Jurkat, Clone E6-1 (cell line): ENCODE results near the gene CDH1. TPM values are rescaled to one million over a fixed set of nuclear protein-coding genes. Genes with fewer than 3 reads are reported as not detected.
"Not testable (repeated sequence)": the region's sequence is repeated elsewhere in the genome, so short reads cannot be mapped to it uniquely, and the experiment has no call there.

Experiments
- DNase-seq: peaks from one replicate; pipeline ENCODE4 v3.0.0-alpha.2; 2011; ENCODE audit warnings: low read depth, low spot score
- H3K4me3 ChIP-seq: 2 replicates; pipeline ENCODE4 v1.5.1; 2011; ENCODE audit warnings: mild to moderate bottlenecking, low read length, control low read depth, moderate library complexity
- polyA plus RNA-seq: library from polyadenylated mRNA; unstranded; fragments of >200 nt; gene quantifications from one replicate; pipeline ENCODE4 v1.2.1, GENCODE V29; 2012; ENCODE audit warnings: missing spikeins; ENCODE audit not compliant: insufficient read length, insufficient read depth

Gene CDH1
- not detected for polyA plus RNA-seq

DNA sequence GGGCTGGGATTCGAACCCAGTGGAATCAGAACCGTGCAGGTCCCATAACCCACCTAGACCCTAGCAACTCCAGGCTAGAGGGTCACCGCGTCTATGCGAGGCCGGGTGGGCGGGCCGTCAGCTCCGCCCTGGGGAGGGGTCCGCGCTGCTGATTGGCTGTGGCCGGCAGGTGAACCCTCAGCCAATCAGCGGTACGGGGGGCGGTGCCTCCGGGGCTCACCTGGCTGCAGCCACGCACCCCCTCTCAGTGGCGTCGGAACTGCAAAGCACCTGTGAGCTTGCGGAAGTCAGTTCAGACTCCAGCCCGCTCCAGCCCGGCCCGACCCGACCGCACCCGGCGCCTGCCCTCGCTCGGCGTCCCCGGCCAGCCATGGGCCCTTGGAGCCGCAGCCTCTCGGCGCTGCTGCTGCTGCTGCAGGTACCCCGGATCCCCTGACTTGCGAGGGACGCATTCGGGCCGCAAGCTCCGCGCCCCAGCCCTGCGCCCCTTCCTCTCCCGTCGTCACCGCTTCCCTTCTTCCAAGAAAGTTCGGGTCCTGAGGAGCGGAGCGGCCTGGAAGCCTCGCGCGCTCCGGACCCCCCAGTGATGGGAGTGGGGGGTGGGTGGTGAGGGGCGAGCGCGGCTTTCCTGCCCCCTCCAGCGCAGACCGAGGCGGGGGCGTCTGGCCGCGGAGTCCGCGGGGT is at the start of gene CDH1:
TSS of gene CDH1 (plus strand) at position 247 of the 684 bp plus-strand sequence. CDS start at position 371, 124 bp downstream.
- H3K4me3 ChIP-seq: no peak within 1 kb of the TSS

DNA sequence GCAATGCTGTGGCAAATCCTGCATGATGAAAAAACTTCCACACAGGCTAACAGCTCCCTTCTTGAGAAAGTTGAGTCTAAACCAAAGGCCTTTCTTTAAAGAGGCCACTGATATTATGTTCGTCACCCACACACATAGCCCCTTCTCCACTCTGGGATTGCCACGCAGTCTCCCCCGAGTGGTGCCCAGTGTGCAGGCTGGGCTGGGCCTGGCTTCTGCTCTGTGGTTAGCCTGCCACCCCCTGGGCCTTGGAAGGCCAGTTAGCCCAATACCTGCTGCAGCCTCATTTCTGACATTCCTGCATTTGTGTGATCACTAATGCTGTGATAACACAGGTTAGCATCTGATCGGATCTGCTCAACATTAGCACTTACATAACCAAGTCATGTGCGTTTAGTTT is 47.2 kb upstream of the CDH1 start:
- H3K4me3 ChIP-seq: no peak overlapping the region
- no peak for DNase-seq

More for the DNA sequence above, at the start of gene CDH1:
- DNase-seq: no peak

- DNase-seq: no peak
- no peak overlapping the region for H3K4me3 ChIP-seq
These were observed 41.5 kb upstream of the CDH1 start for GRCh38 chr16:68695575-68695974.

DNA sequence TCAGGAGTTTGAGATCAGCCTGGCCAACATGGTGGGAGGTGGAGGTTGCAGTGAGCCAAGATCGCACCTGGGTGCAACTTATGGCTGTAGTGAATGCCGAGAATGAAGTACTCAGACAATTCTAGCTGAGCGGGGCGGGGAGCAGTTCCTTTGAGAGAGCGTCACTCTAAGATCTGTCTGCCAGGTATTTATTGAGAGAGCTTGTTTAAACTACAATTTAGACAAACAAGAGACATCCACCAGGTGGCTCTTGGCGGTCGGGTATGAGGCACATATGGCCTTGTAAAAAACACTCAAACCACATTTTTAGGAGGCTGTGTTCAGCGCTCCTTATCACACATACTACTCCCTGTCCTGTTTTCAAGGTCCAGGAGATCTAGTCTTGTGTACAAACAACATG is 40.6 kb upstream of the CDH1 start:
- DNase-seq: peak; percentile 6
- no peak overlapping the region for H3K4me3 ChIP-seq

GRCh38 chr16:68698091-68698490 is 39.0 kb upstream of the CDH1 start:
- DNase-seq: no peak
- H3K4me3 ChIP-seq: no peak overlapping the region

- H3K4me3 ChIP-seq: no peak overlapping the region
- no peak for DNase-seq
These were observed 37.0 kb upstream of the CDH1 start for GRCh38 chr16:68700120-68700519.

GRCh38 chr16:68700831-68701230 is 36.3 kb upstream of the CDH1 start:
- no peak overlapping the region for H3K4me3 ChIP-seq
- DNase-seq: no peak

- H3K4me3 ChIP-seq: no peak overlapping the region
- peak; percentile 29 for DNase-seq
These were observed 32.7 kb upstream of the CDH1 start for GRCh38 chr16:68704232-68704867.

DNA sequence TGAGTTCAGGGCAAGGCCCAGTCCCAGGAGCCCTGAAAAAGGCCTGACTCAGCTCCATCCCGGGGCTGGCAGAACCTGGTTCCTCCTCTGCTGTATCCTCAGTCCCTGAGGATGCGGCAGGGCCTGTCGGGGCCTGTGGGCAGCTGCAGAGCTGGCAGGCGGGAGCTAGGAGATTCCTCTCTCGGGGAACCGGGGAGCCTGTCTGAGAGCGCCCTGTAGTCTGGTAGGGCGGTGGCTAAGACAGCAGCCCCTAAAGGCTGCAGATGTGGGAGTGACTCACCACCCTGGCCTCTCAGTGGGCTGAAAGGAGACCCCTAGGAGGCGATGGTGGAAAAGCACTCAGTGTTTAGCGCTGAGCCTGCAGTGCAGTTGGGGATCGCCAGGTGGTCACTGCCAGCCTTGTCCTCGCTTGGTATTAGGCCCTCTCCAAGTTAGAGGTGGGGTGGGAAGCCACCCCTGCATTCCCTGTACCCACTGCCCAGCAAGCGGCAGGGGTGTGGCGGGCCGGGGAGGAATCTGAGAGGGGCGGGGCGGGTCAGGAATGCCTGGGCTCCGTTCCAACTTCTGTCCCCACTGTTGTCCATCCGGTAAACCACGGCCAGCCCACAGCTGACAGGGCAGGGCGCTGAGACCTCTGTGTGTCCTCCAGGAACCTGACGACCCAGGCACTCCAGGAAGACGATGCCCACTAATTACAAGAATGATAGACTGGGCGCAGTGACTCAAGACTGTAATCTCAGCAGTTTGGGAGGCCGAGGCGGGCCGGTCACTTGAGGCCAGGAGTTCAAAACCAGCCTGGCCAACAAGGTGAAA is 29.5 kb upstream of the CDH1 start:
- H3K4me3 ChIP-seq: no peak overlapping the region
- no peak for DNase-seq

DNA sequence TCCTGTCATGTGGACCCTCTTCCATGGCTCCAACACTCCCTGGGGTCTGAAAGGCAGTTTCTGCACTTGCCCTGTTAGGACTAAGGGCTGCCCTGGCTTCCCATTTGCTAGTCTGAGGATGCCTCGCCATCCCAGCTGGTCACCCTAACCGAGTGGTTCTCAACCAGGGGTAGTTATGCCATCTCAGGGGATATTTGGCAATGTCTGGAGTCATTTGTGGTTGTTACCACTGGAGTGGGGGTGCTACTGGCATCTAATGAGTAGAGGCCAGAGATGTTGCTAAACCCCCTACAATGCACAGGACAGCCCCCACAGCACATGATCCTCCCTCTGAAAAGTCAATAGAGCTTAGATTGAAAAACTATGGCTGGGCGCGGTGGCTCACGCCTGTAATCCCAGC is 26.9 kb upstream of the CDH1 start:
- no peak for DNase-seq
- no peak overlapping the region for H3K4me3 ChIP-seq

- DNase-seq: no peak
- H3K4me3 ChIP-seq: no peak overlapping the region
These were observed 25.5 kb upstream of the CDH1 start for GRCh38 chr16:68711421-68712139.

DNA sequence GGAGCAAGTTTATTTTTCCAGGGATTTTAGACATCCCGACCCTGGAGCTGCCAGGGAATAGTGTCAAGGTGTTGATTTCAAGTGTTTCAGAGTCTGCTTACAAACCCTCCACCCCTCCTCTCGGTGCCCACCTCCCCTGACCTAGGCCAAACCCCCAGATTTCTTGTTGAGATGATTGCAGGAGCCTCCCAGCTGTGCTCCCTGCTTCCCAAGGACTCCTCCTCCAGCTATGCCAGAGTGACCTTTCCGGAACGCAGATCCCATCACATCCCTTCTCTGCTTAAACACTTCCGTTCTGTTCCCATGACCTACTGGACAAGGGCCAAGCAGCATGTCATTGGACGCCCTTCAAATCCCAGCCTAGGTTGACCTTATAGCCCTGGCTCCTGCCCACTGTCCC is 23.7 kb upstream of the CDH1 start:
- no peak for DNase-seq
- no peak overlapping the region for H3K4me3 ChIP-seq

- H3K4me3 ChIP-seq: no peak overlapping the region
- DNase-seq: no peak
These were observed 21.6 kb upstream of the CDH1 start for GRCh38 chr16:68715471-68715870.

DNA sequence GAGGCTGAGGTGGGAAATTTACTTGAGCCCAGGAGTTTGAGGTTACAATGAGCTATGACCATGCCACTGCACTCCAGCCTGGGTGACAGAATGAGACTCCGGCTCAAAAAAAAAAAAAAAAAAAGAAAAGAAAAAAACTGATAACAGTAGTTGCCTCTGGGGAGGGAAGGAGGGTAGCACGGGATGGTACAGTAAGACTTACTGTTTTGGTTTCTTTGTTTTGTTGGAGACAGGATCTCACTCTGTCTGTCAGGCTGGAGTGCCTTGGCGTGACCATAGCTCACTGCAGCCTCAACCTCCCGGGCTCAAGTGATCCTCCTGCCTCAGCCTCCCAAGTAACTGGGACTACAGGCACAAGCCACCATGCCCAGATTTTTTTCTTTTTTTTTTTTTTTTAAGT is 20.6 kb upstream of the CDH1 start:
- H3K4me3 ChIP-seq, DNase-seq: not testable (repeated sequence)

DNA sequence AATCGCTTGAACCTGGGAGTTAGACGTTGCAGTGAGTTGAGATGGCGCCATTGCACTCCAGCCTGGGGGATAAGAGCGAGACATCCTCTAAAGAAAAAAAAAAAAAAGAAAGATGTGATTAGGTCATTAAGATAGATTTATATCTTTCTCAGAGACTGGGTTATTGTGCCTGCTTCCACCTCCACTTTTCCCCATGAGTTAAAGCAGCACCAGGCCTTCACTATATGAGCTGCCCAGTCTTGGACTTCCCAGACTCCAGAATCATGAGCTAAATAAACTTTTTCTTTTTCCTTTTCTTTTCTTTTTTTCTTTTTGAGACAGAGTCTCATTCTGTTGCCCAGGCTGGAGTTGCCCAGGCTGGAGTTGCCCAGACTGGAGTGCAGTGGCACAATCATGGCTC is 19.4 kb upstream of the CDH1 start:
- H3K4me3 ChIP-seq: no peak overlapping the region
- no peak for DNase-seq

DNA sequence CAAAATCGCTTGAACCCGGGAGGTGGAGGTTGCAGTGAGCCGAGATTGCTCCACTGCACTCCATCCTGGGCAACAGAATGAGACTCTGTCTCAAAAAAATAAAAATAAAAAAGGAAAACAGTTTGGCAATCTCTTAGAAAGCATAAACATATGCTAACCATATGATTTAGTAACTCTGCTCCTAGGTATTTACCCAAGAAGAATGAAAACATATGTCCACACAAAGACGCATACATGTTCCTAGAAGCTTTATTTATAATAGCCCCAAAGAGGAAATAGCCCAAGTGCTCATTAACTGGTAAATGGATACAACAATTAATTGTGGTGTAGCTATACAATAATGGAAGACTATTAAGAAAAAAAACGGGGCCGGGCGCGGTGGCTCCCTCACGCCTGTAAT is 18.5 kb upstream of the CDH1 start:
- DNase-seq: no peak
- no peak overlapping the region for H3K4me3 ChIP-seq

DNA sequence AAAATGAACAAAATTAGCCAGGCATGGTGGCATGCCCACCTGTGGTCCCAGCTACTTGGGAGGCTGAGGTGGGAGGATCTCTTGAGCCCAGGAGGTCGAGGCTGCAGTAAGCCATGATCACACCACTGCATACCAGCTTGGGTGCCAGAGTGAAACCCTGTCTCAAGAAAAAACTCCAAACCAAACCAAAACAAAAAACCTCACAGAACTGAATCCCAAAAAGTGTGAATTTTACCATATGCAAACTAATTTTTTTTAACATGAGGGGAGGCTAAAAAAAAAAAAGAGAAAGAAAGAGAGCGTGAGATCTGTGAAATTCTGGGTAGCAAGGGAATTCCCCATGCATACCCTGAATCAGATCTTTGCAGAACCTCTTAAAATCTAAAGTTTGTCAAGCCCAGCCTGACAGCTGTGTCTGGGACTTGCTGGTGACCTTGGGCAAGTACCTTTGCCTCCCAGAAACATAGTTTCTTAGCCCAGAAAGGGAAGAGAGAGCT is 17.1 kb upstream of the CDH1 start:
- no peak for DNase-seq
- no peak overlapping the region for H3K4me3 ChIP-seq

GRCh38 chr16:68722119-68723024 is 14.7 kb upstream of the CDH1 start:
- DNase-seq: no peak
- H3K4me3 ChIP-seq: no peak overlapping the region
